Pons (tissue), 1 donor: Measurements from ENCODE around the gene ASIC5.
"Not testable (repeated sequence)": the region's sequence is repeated elsewhere in the genome, so short reads cannot be mapped to it uniquely, and the experiment has no call there.

Experiments
- DNase-seq: peaks from one replicate; pipeline ENCODE4 v3.0.0-alpha.2; 2016; ENCODE audit warnings: low spot score

The ASIC5 gene

GRCh38 chr4:155800685-155801343 is 65.3 kb downstream of the ASIC5 start:
- DNase-seq: no peak

DNA sequence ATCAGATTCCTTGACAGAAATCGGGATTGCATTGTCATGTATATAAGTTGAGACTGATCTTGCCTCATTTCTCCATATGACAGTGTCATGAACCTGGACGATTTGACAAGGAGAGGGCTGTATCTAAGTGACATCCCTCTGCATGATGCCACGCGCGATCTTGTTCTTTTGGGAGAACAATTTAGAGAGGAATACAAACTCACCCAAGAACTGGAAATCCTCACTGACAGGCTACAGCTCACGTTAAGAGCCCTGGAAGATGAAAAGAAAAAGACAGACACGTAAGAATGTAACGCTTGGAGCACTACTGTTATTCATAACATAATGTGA is 66.3 kb downstream of the ASIC5 start:
- no peak for DNase-seq

- DNase-seq: no peak
These were observed 66.8 kb downstream of the ASIC5 start for GRCh38 chr4:155799116-155799793.

DNA sequence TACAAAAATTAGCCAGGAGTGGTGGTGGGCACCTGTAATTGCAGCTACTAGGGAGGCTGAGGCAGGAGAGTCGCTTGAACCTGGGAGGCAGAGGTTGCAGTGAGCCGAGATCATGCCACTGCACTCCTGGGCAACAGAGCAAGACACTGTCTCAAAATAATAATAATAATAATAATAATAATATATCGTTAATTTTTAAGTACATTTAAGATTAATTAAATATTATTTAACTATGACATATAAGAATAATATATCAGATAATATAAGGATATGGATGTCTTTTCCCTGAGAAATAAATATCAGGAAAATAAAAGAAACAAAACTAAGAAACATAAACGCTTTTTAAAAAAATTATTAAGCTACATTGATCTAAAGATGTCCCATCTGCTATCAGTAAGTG is 68.5 kb downstream of the ASIC5 start:
- DNase-seq: not testable (repeated sequence)

DNA sequence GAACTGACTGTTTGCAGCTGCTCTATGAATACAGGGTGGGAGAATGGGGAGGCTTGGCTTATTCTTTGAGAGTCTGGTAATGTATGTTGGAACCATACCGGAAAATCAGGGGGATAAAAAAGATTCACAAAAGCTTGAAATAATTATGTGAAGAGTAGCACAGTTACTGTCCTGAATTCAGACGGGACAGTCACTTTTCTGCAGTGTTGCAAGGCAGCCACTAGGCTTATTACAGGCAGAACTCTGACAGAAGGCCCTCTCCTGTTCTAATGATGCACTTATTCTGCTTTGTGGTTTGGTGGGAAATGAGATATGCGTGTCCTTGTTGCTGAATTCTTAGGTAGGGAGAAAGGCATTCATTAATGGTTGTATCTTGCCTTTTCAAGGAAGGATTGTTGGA is 70.1 kb downstream of the ASIC5 start:
- DNase-seq: no peak

DNA sequence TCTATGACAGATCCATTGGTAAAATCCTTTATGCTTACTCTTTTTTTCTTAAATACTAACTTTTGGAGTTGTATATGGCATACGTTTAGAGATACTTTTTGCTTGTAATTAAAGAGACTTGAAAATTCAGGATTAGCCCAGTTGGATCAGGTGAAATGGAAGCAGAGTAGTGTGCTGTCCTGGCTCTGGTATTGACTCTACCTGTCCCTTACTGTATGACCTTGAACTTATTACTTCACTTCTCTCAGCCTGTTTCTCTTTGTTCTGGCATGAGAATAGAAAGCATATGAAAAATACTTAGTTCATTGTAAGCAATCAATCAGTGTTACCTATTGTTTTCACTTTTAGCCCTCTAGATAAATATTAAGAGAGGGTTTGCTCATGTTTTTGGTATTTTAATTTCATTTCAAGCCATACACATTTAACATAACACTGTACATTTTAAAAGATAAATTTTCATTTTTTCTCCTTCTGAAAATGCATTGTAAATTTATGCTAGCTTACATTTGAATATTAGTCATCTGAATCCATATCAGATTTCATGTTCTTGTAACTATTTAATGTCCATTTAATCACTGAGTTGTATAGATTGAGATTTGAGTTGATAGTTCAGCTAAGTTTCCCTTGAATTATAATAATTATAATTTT is 71.4 kb downstream of the ASIC5 start:
- DNase-seq: no peak

GRCh38 chr4:155789982-155790381 is 76.1 kb downstream of the ASIC5 start:
- no peak for DNase-seq

DNA sequence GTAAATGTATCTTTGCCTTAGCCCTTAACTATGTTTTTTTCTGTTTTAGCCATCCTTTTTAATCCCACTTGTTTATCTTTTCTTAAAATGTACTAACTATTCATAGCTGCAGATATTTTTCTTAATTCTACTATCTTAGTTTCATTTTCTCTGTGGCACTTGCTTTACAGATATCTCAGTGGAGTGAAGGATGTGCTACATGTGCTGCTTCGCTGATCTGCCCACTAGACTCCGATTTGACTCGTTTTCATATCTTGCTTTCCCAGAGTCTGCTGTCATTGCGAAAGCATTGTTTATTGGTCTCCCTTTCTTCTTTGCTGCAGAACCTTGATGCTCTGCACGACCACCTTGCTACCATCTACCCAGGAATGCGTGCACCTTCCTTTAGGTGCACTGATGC is 76.7 kb downstream of the ASIC5 start:
- no peak for DNase-seq

- peak; percentile 76 for DNase-seq
These were observed 78.9 kb downstream of the ASIC5 start for GRCh38 chr4:155787113-155787710.

GRCh38 chr4:155785828-155786227 is 80.2 kb downstream of the ASIC5 start:
- no peak for DNase-seq

GRCh38 chr4:155784637-155785036 is 81.4 kb downstream of the ASIC5 start:
- no peak for DNase-seq

GRCh38 chr4:155781249-155781831 is 84.7 kb downstream of the ASIC5 start:
- DNase-seq: no peak

GRCh38 chr4:155780775-155781174 is 85.3 kb downstream of the ASIC5 start:
- no peak for DNase-seq
